Stomach (tissue), 4 donors: ENCODE results near the gene OR52R1.

Experiments
- CTCF ChIP-seq, 7 experiments: fragments of 450-650 bp in 4 of 7; fragments of 200-600 bp in 3 of 7; sonication (generic) in 3 of 7; IDR thresholded peaks; one replicate each; pipeline ENCODE4 v1.5.1; 2016 to 2019; ENCODE audit warnings: antibody characterized with exemption in 7 of 7, control low read depth in 2 of 7, mild to moderate bottlenecking in 1 of 7
- EP300 ChIP-seq: sonication (generic); formaldehyde crosslinking; IDR thresholded peaks from one replicate; pipeline ENCODE4 v1.6.1; 2017; ENCODE audit warnings: antibody characterized with exemption
- POLR2AphosphoS5 ChIP-seq, 3 donors: sonication (generic); formaldehyde crosslinking; IDR thresholded peaks; one replicate each; pipeline ENCODE4 v1.6.1; 2016; ENCODE audit warnings: antibody characterized with exemption in 3 of 3

GRCh38 chr11:4797206-4797605 is 7.0 kb downstream of the OR52R1 start:
- TF ChIP-seq EP300 (no peak), CTCF (IDR thresholded peaks at IDR 0.05) (no peak), POLR2AphosphoS5 (IDR thresholded peaks at IDR 0.05) (no peak)
